HG03175 (cell line): ENCODE measurements around the gene NCK1.
"Not testable (repeated sequence)": the region's sequence is repeated elsewhere in the genome, so short reads cannot be mapped to it uniquely, and the experiment has no call there.

Experiments used
- ATAC-seq: cut with Tn5 transposase; IDR thresholded peaks from one replicate; pipeline ENCODE4 v1.9.1; 2021; ENCODE audit warnings: mild to moderate bottlenecking, moderate library complexity; ENCODE audit not compliant: unreplicated experiment

The NCK1 gene

DNA sequence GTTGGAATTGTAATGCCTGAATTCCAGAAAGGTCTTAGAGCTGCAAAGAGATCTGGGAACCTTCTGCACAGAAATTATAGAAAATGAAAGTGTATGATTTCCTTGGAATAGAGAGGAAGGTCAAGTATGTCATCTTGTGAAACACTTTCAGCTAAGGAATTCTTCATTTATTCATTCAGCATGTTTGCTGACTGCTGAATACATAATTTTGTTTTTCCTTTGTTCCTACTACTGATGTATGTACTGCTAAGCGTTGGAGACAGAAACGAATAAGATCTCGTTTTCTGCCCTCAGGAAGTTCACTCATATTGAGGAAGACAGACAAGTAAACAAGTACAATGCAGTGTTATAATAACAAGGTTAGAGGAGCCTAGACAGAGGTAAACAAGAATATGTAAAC lies 81.4 kb downstream of the NCK1 start:
- no peak for ATAC-seq

DNA sequence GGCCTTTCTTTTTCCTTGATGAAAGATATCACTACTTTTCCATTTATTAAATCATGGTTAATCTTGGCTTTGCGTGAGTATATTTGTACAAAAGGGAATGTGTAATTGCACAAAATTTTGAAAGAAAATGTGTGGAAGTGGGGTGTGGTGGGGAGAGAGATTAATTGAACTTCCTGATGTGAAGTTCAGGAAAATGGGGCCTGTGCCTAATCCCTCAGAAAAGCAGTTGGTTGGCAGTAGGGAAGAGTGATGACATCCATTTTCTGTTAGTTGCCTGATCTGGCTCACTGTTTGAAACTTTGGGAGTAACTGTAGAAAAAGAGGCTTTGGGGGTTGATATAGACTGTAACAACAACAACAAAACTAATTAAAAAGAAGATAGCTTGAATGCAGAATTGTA lies 85.0 kb downstream of the NCK1 start:
- ATAC-seq = no peak

DNA sequence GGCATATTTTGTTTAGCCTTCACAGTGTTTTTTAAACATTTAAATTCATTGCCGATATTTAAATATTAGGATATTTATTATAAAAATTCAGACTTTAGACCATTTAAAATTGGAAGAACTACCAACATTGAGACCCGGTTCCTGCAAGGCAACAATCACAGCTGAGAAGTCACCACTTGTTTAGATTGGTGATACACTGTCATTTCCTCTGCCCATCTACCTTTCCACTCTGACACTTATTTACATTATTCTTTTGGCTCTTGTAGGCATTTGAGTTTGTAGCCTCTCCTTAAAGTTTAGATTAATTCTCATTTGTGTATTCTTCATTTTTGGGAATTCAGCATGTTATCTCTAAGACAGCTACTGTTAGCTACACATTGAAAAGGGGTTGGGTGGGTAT lies 85.5 kb downstream of the NCK1 start:
- ATAC-seq = no peak

DNA sequence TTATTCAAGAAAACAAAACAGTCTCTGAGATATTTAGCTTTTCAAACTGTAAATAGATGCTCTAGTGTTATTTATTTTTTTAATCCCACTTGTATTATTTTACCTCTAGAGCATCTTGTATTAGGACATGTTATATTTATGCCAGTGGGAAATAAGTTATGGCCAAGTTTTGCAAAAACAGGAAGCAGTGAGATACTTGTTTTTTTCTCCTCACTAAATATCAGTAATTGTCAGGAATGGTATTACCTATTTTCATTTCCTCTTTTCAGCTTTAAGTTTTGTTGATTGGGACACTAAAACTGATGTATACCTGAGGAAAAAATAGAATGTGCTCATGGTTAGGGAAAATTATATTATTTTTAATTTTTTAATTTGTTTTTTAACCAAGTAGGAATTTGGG lies 87.1 kb downstream of the NCK1 start:
- ATAC-seq = no peak

DNA sequence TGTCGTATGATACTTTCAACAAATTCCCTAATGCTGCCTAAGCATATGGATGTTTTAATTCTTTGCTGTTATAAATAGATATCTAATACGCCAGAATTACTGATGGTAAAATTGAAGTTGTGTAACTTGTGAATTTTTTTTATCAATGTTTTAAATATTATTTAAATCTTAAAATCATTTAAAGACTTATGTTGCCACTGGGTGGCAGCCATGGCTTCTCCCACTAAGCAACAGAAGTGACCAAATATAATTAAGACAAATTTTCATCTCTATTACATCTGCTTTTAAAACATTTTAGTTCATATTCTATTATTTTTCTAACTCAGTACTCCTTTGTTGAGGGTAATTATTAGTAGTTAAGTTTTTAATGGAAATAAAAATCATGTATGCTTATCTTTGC lies 87.7 kb downstream of the NCK1 start:
- no peak for ATAC-seq

DNA sequence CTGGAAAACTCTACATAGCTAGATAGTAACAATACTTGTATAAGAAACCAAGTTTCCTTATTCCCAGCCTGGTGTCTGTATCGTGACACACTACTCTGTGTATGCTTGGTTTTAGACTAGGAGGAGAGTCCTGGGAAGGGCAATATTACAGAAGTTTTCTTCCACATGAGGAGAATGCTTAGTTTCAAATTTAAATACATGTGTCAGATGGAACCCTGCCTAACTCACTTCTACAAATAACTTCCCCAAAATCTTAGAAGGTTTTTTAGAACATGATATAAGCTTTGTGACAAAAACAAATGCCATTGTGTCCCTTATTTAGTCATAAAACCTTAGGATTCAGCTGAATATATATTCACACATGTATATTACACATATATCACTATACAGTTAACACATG lies 88.6 kb downstream of the NCK1 start:
- ATAC-seq = no peak

DNA sequence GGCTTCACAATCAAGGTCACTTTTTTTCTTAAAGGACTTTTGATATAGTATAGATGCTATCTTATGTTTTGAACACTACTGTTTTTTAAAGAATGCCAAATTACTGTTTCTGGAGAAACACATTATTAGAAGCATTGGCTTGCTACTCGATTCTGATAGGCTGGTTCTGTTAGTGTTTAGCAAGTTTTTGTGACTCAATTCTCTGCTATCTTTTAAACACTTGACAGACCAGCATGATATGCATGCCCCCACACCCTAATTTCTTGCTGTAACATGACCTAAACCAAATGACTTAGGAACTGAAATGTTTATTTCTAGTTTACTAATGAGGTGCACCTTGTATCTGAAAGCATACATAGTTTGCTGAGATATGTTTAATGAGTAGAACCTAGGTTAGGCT lies 90.3 kb downstream of the NCK1 start:
- no peak for ATAC-seq

DNA sequence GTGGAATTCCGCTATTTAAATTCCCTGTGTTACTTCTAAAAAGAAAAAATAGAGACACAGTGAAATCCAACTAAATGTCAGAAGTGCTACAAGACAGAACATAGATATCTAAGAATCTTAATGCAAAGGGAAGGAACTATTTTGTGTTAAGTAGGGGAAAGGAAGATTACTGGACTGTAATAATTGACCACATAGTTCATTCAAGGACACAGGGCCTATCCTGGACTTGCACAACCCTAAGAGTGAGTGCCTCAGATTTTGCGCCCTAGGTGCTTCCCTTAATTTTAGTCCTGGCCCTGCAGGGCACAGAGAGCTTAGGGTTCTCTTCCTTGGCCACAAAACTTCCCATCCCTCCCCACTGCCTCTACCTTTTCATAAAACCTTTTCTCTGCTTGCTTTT lies 92.2 kb downstream of the NCK1 start:
- no peak for ATAC-seq

DNA sequence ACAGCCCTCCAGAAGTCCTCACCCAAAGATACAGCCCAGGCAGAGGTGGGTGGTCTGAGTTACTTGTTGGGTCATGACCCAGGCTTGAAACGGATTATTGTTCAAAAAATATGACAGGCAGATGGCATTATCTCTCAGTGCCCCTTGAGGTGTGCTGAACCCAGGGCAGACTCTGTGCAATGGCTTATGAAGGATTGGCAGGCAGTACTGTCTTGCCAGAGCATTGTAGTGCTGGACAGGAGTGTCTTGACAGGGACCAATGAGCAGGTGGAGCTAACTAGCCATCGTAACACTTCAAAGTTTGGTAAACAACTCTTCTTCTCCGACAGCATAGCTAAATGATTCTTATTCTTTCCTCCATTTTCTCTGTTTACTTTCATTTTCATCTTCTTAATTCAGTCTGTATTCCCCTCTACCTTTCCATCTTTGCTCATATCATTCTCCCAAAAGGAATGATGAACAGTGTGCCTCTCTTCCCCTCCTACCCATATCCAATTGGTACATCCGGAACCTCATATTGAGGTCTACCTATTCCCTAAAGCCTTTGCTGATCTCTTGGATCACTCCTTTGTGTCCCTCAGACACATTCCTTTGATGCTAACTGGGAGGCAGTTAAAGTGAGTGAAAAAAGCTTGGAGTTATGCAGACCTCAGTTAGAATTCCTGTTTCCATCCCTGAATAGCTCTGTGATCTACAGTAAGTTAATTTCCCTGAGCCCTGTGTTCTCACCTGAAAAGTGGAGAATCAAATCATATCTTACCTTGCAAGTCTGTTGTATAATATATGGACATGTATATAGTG lies 93.2 kb downstream of the NCK1 start:
- ATAC-seq = no peak

DNA sequence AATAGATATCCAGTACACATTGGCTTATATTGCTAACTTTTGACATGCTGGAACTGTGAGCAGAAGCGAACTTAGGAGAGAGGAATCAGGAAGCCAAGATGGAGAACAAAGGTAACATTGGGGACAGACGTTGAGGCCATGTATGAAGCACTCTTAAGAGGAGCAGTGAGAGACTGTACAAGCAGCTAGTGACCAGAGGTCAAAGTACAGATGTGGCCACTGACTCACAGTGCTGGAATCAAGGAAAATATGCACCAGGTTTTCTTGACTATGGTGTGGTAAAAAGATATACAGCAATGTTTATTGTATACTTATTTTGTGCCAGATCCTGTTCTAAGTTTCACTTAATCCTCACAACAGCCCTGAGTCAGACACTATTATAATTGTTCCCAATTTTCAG lies 93.8 kb downstream of the NCK1 start:
- ATAC-seq = no peak

DNA sequence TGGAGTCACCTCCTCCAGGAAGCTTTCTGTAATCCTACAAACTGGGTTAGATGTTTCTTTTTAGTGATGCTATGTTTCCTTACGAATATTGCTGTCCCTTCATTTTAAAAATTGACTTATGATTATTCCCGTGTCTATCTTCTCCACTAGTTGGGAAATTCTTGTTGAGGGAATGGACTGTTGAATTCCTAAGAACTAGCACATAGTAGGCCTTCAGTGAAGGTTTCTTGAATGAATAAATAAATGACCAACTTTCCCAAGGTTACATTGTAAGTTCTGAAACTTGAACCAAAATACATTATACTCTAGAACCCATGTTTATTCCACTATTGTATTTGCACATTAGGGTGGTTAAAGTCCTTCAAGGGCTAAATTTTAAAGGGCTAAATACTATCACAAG lies 95.0 kb downstream of the NCK1 start:
- ATAC-seq = no peak

DNA sequence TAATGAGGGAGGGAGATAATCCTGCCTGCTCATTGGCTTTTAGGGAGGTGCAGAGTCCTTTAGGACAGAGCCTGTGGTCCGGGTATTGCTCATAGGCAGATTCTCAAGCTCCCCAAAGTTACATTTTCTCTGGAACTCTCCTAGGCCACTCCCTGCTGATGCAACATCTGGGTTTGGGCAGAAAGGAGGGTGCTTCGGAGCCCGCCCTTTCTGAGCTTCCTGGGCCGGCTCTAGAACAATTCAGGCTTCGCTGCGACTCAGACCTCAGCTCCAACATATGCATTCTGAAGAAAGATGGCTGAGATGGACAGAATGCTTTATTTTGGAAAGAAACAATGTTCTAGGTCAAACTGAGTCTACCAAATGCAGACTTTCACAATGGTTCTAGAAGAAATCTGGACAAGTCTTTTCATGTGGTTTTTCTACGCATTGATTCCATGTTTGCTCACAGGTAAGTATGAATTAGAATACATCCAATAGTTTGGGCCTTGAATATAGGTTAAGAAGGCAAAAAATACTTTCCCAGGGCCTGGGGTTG lies 95.8 kb downstream of the NCK1 start, which contains the start of gene IL20RB:
Gene IL20RB (plus strand): TSS at position 233 of the 538 bp plus-strand sequence. CDS start 131 bp downstream, at position 364.
- no peak for ATAC-seq

DNA sequence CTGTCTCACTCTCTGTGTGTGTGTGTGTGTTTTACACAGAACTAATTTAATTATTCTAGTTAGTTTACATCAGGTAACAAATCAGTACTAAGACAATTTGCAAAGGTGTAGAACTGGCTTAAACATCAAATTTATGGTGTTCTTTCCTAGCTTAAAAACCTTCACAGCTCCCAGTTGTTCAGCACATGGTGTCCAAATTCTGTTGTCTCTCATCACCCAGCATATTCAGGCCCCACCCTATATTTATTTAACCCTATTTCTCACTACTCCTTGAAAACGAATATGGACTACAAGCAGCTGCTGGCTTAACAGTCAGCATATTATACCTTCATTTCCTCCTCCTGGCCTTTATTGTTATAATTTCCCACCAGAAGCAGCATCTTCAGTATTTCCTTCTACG lies 96.9 kb downstream of the NCK1 start:
- no peak for ATAC-seq

DNA sequence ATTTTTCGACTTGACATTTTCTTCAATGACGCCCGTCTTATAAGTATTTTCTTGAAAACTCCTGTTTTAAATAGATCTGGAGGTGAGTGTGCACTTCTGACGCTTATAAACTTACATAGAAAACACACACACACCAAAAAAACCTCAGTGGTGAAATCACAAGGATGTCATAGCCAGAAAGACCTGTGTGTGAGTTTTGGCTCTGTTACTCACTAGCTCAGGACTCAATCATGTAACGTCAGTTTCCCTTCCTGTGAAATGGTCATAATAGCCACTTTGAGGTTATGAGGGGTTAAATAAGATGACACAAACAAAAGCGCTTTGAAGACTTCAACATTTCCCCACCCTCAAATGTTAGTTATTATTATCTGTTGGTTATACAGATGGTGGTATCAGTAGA lies 97.6 kb downstream of the NCK1 start:
- no peak for ATAC-seq

DNA sequence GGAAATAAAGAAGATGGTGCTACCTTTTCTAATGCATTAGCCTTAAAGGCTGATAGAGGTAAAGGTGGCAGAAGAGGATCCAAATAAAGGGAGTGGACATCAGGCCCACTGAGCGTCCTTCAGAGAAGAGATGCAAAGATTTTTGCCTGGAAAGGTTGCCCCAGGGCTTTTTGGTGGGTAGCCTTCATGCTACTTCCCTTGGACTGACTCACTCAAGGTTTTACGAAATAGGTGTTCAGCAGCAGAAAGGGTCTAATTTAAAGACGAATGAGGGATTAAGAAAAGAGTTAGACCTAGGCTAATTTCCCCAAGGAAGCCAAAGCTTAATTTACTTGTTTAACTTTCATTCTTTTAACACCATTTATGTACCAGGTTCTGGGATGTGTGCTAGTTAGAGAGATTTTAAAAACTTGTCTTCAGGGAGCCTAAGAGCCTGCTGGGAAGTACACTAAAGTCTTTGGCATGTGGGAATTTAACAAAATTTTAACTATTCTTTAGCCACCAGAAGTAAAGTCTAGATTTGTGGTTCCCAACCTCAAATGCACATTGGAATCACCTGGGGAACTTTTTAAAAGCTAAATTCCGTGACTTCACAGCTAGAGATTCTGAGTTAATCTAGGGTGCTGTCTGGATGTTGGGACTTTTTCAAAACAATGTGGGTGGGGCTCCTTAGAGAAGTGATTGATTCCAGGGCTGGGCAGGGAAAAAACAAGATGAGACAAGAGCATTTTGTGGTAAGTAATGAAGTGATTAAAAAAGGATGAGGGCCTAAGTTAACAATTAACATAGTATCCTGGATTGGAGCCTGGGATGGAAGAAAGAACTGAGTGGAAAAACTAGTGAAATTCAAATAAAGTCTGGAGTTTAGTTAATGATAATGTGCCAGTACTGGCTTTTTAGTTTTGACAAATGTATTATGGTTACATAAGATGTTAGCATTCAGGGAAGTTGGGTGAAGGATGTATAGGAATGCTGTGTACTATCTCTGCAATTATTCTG lies 99.1 kb downstream of the NCK1 start:
- ATAC-seq = no peak

DNA sequence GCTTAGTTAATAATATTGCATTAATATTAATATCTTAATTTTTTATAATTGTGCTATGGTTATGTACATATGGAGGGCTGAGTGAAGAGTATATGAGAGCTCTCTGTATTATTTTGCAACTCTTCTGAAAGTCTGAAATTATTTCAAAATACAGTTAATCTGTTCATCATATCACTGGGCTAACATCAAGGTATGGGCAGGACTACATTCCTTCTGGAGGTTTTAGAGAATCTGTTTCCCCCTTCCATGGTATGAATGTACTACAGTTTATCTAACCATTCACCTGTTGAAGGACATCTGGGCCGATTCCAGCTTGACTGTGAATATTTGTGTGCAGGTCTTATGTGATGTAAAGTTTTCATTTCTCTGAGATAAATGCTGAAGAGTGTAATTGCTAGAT lies 100.9 kb downstream of the NCK1 start:
- ATAC-seq = no peak

DNA sequence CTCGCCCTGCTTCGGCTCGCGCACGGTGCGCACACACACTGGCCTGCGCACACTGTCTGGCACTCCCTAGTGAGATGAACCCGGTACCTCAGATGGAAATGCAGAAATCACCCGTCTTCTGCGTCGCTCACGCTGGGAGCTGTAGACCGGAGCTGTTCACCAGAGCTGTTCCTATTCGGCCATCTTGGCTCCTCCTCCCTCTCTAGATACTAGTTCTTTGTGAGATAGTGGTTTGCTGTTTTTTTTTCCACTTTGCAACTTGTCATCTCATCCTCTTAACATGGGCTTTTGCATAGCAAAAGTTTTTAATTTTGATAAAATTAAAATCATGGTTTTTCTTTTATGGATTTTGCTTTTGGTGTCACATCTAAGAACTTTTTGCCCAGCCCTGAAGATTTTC lies 107.5 kb downstream of the NCK1 start:
- not testable (repeated sequence) for ATAC-seq

DNA sequence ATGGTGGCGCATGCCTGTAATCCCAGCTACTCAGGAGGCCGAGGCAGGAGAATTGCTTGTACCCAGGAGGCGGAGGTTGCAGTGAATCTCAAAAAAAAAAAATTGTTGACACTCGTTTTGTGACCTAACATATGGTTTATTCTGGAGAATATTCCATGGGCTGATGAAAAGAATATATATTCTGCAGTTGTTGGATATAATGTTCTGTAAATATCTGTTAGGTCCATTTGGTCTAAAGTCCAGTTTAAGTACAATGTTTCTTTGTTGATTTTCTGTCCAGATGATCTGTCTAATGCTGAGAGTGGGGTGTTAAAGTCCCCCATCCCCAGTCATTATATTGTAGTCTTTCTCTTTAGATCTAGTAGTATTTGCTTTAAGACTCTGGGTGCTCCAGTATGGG lies 111.3 kb downstream of the NCK1 start:
- no peak for ATAC-seq

DNA sequence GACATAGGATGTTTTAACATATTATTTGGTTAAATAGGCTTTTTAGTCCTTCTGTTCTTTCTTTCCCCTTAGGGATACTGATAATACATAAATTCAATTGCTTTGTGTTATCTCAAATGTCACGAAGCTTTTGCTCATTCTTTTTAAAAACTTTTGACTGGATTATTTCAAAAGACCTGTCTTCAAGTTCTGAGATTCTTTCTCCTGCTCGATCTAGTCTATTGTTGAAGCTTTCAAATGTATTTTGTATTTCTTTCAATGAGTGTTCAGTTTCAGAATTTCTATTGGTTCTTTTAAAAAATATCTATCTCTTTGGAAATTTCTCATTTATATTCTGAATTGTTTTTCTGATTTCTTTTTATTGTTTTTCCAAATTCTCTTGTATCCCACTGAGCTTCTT lies 112.7 kb downstream of the NCK1 start:
- ATAC-seq = no peak

DNA sequence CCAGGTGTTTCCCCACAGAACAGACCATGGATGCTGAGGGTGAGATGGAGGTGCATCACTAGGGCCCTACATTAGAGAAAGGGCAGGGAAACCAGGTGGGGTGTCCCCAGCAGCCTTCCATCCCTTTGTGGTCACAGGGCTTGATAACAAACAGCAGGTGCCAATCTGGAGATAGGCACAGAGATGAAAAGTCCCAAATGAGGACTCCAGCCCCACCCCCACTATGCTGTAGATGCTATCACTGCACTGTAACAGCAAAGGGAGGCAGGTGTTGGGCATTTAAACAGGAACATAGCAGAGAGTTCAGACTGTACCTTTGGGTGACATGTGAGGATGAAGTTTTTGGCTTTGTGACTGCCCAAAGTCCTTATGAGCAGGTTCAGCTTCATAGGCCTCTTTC lies 117.2 kb downstream of the NCK1 start:
- ATAC-seq = no peak

DNA sequence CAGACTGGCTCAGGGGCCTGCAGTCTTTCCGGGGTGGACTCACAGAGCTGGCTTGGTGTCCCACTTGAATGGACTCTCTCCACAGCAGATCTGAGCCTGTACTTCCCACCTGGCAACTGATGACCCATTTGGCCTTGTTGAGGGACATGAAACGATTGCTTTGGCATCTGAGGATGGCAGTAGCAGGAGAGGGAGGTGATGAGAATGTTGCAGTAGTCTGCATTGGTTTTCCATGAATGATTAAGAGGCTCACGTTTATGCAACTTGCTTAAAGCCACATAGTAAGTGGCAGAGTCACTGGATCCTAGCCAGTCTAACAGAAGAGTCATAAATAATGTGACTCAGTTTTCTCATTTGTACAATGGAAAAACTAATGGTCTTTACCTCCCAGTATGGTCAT lies 117.7 kb downstream of the NCK1 start:
- ATAC-seq = no peak

DNA sequence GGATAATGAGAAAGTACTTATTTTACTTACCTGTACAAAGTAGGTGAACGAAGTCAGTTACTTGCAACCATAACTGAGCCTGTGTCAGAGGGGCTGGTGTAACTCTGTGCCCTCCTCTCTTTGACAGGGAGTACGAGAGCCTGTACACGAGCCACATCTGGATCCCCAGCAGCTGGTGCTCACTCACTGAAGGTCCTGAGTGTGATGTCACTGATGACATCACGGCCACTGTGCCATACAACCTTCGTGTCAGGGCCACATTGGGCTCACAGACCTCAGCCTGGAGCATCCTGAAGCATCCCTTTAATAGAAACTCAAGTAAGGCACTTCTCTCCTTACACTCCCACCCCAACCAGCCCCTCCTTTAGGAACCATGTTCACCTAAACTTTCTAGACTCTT lies 120.0 kb downstream of the NCK1 start:
- no peak for ATAC-seq
